KG1 (cell line): ENCODE results near the gene CMIP.
"Not testable (repeated sequence)": the region's sequence is repeated elsewhere in the genome, so short reads cannot be mapped to it uniquely, and the experiment has no call there.

ENCODE experiments used
- DNase-seq: peaks from one replicate; lab custom pipeline; 2025; lab: John Stamatoyannopoulos, UW

The CMIP gene

DNA sequence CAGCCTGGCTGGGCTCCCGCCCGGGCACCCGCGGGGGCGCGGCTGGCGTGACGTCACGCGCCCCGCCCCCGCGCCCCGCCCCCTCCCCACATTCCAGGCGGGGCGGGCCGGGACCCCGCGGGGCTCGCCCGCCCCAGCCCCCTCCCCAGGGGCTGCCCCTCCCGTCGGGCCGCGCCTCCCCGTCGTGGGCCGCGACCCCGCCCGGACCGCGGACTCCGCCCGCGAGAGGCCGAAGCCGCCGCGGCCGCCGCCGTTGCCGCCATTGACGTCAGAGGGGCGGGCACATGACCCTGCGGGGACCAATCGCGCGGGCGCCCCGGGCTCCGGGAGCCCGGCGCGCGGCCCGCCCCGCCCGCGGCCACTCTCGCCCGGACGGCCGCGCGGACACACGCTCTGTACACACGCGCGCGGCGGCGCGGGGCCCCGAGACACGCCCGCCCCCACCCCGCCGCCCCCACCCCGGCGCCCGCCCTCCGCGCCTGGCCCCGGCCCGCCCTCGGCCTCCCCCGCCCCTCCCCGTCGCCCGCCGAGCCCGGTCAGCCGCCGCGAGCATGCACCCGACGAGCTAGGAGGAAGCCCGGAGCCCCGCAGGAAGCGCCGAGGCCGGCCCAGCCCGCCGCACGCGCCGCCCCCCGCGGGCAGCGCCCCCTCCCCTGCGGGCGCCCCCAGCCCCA lies at the start of gene CMIP:
Gene CMIP (plus strand): TSS at position 361 of the 674 bp plus-strand sequence.
- peak; percentile 44 for DNase-seq

DNA sequence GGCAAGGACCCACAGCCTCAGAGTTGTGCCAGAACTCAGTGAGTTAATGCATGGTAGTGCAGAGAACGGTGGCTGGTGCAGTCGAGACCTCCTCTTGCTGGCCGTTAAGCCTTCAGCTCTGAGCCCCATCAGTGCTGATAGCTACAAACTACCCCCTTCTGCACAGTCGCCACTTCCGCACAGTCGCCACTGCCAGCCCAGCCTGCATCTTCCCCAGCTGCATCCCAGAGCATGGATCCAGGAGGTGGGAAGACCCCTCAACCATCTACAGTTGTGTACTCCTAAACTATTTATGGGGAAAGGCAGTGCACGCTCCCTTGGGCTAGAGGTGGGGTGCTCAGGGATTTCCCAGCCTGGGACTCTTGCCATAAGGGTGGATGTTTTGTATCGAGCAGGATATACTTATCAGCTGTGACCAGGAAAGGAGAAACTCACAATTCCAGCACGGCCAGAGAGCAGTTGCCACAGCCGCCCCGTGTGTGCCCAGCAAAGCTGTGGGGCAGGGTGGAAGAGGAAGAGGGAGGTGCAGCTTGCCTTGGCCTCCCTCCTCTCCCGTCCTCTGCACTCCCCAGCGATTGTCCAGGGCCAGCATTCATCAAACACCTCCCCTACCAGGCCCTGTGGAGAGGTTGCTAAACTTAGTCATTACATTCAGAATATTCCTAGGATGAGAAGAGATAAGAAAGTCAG lies 49.5 kb upstream of the CMIP start:
- no peak for DNase-seq

DNA sequence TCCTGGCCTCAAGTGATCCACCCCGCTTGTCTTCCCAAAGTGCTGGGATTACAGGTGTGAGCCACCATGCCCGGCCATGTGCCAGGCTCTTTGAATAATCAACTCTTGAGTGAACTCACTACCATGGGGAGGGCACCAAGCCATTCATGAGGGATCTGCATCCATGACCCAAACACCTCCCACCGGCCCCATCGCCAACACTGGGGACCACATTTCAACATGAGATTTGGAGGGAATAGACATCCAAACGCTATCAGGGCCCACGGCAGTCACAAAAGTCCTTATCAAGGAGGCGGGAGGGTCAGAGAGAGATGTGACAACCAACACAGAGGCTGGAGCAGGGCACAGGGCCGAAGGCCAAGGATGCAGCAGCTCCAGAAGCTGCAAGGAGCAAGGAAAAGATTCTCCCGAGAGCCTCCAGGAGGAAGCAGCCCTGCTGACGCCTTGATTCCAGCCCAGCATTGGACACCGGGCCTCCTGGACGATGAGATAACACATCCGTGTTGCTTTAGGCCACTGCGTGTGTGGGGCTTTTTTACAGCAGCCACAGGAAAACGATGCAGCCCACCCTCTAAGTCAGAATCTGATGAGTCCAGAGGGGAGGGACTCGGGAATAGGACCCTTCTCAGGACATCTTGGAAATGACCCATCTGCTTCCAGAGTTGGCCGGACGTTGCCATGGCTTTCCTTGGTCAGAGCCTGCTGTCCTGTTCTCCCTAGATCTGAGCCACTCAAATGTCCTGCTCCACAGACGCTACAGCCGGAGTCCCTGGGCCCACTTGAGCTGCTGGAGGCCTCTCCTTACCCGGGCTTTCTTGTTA lies 47.3 kb upstream of the CMIP start:
- DNase-seq: no peak

DNA sequence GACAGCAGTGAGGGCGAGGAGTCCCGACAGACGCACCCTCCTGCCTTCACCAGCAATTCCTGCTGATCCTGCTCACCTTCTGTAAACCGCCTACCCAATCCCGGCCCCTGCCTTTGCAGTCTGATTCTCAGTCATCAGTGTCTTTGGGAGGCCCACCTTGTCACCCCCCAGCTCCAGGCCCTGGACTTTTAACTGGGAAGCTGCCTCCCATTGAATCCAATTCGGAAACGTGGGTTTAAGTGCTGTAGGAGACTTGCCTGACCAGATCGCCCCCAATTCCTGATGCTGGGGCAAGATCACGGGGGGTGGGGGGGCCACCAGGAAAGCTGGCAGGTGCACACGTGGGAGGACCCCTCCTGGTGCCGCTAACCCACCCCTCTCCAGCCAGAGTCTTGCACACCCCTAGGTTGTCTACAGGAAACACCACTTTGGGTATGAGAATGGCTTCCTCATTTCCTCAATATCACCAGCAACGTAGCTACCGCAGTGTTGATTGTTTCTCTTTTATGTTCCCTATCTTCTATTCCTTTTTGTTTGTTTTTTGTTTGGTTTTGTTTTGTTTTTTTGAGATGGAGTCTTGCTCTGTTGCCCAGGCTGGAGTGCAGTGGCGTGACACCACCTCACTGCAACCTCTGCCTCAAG lies 46.6 kb upstream of the CMIP start:
- no peak for DNase-seq

DNA sequence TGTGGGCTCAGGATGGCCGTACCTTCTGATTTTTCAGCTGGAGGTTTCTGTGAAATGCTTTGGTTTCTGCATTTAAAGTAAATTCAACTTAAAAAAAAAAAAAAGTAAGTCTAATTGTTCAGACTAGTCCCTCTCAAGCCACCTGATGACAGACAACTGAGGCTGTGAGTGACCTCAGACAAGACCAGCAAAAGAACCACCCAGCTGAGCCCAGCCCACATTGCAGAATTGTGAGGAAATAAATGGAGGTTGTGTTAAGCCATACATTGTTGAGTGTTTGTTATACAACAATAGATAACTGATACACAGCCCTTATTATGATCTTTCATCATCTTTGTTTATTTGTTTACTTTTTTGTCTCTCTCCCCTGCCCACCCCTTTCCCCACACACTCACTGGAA lies 44.7 kb upstream of the CMIP start:
- no peak for DNase-seq

DNA sequence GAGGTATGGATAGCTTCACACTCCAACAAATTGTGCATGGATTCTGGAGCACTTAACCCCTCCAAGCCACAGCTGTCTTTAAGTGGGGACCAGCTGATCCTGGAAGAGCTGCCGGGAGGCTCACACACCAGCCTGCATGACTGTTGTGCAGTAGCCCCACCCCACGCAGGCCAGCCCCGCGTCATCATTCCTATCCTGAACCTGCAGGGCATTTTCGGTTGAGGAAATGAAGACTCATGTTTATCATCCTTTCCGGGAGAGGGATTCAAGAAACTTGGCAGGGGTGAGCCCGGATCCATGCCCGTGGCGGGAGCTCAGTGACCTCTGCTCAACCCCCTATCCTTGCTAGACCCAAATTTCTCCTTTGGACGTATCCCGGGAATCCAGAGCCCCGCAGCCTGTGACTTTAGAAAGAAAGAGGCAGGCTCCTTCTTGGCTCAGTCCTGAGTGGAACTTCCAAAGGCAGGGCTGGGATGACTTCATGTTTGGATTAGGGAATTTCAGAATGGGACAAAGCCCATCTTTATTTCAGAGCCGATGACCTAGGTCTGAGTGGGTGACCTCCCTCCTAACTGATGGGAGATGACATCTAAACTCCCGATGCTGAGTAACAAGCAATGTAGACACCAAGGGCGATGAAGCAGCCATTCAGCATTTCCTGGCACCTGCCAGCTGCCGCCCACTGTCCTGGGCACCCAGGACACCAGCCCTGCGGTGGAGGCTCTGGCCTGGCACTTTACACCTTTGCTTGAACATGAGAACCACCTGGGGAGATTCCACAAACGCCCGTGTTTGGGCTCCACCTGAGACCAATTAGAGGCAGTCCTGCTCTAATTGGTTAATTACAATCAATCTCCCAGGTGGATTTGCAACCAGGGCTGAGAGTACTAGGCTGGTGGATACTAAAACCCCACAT lies 43.3 kb upstream of the CMIP start:
- no peak for DNase-seq

DNA sequence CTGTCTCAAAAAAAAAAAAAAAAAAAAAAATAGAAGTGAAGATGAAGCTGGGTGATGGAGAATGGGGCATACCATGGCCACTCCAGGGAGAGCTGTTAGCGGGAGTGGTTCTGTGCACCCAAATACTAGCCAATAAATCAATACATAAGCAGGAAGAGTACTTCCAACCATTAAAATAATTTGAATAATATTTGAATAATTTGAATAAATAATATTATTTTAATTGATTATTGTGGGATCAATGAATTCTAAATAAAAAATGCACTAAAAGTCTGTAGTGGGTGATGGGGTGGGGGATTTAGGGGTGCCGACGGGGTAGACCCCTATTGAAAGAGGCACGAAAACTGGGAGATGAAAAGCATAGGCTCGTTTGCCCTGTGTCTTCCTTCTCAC lies 41.4 kb upstream of the CMIP start:
- no peak for DNase-seq

DNA sequence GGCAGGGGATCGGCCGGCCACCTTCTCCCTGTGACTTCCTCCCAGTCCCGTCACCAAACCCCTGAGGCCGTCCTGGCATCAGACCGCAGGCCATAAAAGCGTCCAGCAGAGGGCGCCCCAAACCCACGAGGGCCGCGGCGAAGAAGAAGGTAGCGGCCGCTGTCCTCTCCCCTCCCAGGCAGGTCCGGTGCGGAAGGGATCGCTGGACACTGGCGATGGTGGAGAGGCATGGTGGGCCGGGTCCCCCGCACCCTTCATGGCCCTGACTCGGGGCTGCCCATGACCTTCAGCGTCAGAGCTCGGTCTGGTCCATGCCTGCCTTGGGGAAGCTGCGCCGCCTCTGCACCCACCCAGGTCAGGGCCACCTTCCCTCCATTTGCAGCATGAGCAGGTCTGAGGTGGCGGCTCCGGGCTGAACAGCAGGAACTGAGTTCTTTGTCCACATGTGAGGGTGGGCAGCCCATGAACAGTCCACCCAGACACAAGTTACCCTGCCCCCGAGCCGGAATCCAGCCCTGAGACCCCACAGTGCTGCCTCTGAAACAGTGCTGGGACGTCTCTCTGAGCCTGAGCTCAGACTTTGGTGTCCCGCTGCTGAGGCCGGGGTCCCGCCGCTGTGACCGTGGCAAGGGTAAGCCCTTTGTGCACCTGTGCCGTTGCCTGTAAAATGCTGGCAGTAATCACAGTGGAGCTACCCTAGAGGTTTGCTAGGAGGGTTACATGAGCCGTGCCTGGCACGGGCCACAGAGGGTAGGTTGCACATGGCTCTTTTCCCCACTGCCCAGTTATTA lies 40.8 kb upstream of the CMIP start:
- peak; percentile 70 for DNase-seq

DNA sequence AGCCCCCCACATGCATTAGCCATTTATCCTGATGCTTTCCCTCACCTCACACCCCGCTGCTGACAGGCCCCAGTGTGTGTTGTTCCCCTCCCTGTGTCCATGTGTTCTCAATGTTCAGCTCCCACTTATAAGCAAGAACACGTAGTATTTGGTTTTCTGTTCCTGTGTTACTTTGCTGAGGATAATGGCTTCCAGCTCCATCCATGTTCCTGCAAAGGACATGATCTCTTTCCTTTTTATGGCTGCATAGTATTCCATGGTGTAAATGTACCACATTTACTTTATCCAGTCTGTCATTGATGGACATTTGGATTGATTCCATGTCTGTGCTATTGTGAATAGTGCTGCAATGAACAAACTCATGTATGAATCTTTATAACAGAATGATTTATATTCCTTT lies 39.6 kb upstream of the CMIP start:
- DNase-seq: not testable (repeated sequence)

DNA sequence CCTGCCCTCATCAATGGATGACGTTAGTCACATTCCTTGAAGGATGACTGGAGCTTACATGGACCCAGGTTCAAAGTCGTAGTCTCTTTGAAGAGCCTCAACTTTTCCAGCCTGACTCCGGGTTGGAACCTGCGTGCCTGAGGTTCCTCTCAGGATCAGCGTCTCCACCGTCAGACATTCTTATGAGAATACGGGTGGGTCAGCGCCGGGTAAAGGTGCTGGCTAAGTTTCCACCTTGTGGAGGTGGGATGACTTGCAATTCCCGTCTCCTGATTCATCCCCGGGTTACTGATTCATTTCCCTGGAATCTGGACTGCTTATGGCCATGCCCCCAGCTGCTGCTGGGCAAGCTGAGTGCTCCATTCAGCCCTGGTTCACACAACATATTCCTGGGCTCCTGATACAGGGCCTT lies 38.9 kb upstream of the CMIP start:
- DNase-seq: no peak

DNA sequence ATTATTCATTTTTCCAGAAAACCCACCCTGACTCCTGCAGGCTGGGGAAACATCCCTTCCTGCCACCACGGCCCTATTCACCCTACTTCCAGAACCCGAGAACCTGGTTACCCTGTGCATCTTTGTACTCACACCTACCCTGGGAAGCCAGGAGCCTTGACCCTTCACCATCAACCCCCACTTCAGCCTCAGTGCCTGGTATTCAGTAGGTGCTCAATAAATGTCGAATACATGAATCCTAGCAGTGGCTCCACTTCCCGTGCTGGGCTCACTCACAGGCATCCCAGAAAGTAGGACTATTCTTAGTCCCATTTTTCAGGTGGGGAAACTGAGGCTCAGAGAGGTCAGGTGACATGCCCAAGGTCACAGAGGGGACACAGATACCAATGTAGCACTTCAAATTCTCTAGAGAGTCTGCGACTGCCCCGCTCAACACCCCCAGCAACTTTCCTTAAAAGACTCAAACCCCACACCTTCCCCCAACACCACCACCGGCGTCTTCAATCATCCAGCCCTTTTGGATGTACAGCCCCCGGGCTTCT lies 36.1 kb upstream of the CMIP start:
- no peak for DNase-seq

DNA sequence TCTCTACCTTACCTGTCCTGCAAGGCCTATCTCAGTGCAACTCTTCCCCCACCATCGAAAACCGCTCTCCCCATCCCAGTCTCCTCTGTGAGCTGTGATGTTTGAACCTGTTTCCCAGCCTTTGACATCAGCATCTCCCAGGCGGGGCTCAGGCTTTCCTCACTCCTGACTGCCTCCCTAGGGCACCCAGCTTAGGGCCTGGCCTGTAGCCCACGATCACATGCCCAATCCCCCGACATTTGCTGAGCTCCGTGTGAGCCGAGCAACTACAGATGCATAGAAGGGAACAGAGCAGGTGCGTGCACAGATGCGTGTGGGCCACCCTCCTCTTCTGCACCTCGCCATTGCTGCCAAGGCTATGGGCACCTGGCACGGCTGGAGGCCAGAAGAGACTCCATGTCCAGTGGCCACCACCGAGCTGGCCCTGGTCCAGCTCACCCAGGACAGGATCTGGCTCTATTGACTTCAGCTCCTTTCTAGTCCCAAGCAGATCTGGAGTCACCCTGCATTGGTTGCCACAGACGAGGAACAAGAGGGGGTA lies 35.5 kb upstream of the CMIP start:
- DNase-seq: no peak

DNA sequence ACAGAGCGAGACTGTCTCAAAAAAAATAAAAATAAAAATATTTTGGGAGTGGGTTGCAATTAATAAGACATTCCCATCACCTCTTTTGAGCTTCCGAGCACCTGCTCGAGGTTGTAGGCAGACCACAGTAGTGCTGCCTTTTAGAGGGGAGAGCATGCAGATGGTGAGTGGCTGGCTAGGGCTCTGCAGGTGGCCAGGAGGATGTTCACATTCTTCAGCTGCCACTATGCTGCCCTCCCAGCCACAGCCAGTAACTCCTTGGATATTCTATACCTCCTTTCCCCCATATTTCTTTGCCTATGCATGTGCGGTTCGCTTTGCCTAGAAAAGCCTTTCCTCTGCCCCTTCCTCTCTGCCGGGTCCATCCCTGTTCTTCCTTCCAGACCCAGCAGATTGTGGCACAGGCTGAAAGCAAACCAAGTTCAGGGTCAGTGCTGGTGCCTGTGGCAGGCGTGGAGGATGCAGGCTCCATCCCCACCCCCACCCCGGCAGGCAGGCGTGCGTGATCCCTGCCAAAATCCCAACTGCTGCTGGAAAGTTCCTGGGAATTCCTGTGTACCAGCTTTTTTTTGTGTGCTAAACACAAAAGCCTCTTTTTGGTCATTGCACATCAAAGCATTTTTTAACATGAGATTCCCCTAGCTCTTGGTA lies 33.8 kb upstream of the CMIP start:
- no peak for DNase-seq

DNA sequence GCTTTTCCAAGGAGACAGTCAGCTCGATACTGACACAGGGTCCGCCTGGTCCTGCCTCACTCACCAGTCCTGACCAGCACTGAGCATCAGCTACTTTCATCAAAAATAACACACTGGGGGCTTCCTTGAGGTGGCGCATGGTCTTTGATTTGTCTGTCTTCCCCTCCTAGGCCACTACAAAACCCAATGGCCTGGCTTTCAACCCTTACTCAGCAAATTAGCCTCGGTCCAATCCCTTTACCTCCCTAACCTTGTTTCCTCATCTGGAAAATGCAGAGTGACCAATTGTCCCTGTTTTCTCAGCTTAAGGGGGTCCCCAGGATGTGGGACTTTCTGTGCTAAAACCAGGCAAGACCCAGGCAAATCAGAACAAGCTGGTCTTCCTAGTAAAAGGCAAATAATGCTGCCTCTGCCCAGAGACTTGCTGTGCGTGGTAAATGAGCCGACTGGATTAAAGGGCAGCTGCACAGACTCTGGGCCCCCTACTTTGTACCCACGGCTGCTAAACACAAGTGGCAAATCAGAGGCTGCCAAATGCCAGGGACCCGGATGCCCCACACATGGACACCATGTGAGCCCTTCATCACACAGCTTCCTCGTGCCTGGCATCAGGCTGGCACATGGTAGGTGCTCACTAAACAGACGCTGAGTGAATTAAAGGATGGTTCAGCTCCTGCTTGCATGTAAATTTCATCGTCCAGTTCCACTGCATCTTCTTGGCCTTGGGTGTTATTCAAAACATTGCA lies 31.2 kb upstream of the CMIP start:
- no peak for DNase-seq

DNA sequence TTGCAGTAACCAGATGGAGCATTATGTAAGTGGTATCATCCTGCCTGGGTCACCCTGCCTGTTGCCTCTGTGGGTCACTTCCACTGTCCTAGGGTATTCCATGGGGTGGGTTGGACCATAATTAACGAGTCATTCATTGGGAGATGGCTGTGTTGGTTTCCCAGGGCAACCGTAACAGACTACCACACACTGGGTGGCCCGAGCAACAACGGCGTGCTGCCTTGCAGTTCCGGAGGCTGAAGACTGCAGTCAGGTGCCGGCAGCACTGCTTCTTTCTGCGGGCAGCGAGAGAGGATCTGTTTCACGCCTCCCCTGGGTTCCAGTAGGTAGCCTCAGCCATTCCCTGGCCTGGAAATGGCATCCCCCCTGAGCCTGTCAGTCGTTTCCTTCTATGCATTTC lies 28.9 kb upstream of the CMIP start:
- DNase-seq: no peak

DNA sequence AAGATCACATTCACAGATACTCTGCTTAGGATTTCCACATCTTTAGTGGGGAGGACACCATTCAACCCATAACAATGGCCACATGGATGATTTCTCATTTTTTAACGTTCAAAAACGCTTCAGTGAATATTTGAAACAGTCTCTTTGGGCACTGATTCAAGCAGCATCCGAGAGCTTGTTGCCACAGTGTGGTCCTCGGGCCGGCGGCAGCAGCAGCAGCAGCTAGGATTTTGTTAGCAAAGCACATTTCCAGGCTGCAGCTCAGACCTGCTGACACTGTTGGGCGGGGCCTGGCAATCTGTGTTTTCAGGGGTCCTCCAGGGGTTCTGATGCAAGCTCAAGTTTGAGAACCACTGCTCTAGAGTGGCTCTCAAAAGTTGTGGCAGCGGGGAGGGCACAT lies 27.9 kb upstream of the CMIP start:
- DNase-seq: no peak

DNA sequence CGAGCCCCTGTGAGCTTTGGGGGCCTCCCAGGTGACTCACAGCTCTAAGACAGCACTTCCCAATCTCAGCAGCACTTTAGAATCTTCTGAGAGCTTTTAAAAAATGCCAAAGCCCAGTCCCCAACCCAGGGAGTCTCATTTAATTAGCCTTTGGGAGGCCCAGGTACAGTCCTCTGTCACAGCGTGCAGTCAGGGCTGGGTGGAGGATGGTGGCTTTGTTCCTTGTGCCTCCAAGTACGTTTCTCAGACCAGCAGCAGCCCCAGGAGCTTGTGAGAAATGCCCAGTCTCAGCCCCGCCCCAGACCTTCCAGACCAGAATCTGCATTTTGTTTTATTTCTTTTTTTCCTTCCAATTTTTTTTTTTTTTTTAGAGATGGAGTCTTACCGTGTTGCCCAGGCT lies 27.4 kb upstream of the CMIP start:
- DNase-seq: no peak

DNA sequence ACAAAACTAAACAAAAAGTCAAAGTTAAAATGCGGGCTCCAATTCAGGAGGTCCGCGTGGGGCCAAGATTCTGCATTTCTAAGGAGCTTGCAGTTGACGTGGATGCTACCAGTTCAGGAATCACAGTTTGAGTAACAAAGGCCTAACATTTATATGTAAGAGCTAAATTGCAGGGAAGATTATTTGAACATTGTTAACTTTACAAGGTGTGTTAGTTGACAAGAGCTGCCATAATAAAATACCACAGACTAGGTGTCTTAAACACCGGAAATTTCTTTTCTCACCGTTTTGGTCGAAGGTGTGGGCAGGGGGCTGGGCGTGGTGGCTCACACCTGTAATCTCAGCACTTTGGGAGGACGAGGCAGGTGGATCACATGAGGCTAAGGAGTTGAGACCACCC lies 24.8 kb upstream of the CMIP start:
- no peak for DNase-seq

DNA sequence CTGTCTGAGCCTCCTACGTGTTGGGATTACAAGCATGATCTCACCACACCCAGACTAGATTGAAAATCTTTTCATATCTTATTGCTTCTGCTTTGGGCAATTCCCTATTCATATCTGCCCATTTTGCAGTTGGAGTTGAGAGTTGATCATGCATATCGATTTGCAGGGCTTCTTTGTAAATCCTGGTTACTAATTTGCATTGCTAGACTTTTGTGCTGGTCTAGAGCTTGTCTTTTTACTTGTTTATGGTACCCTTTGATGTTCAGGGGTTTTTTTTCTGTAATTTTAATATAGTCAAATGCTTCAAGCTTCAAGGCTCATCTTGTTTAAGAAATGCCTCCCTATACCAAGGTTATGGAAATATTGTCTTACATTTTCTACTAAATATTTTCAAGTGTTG lies 23.5 kb upstream of the CMIP start:
- no peak for DNase-seq
